HepG2 (cell line): Measurements from ENCODE around the gene TMEM236. TPM values are rescaled to one million over a fixed set of nuclear protein-coding genes. Genes with fewer than 3 reads are reported as not detected.

Experiments used
- ATAC-seq: fragments of 200-7000 bp; cut with Tn5 transposase; 3 replicates; pipeline ENCODE4 v1.9.1; 2020; ENCODE audit warnings: mild to moderate bottlenecking, moderate library complexity
- BruUV-seq: library from RNA; stranded (reverse); fragments of 400-500 nt; replicated peaks from 2 replicates; lab custom pipeline; 2021; lab: Mats Ljungman, UMichigan
- CTCF ChIA-PET: fragments of 300-600 bp; formaldehyde crosslinking; extraction: SDS; loops from one replicate; lab custom pipeline; 2021; ENCODE audit warnings: low total read pairs, inconsistent platforms, low intra/inter-chr PET ratio; lab: Yijun Ruan, JAX
- POLR2A ChIA-PET: fragments of 350-600 bp; sonication (Branson Sonifier 250); formaldehyde crosslinking; loops from one replicate; lab custom pipeline; 2020; ENCODE audit warnings: antibody characterized with exemption, inconsistent platforms; lab: Yijun Ruan, JAX
- DNase-seq: peaks from one replicate; pipeline ENCODE4 v3.0.0-alpha.2; 2015; ENCODE audit warnings: low spot score
- FAIRE-seq: peaks from 3 replicates; lab custom pipeline; 2011; peaks lifted over from hg19 to GRCh38; lab: Jason Lieb, UNC
- H2AFZ ChIP-seq: one replicate; pipeline ENCODE4 v1.6.1; 2011; ENCODE audit warnings: low read length, inconsistent platforms
- H3K27ac ChIP-seq: fragments of 300-600 bp; 3 replicates; pipeline ENCODE4 v1.8.0; 2011; ENCODE audit warnings: mixed run types, mild to moderate bottlenecking, mixed read lengths, low read length, inconsistent platforms; ENCODE audit not compliant: insufficient read depth; ENCODE audit errors: extremely low read length
- H3K27me3 ChIP-seq, 2 experiments: fragments of 200-600 bp in 1 of 2; 2 replicates in 1 of 2; 3 replicates in 1 of 2; pipeline versions ENCODE4 v1.6.0 to v1.8.0; 2011; ENCODE audit warnings: low read length in 2 of 2, mild to moderate bottlenecking in 2 of 2, moderate library complexity in 2 of 2, inconsistent platforms in 1 of 2; ENCODE audit not compliant: insufficient read depth in 2 of 2, control insufficient read depth in 1 of 2
- H3K36me3 ChIP-seq, 2 experiments: fragments of 200-600 bp in 1 of 2; replicated peaks in 1 of 2; 2 replicates in 1 of 2; 3 replicates in 1 of 2; pipeline versions ENCODE4 v1.5.1 to v1.8.0; 2011; ENCODE audit warnings: low read length in 2 of 2, inconsistent platforms in 1 of 2; ENCODE audit not compliant: insufficient read depth in 2 of 2, control insufficient read depth in 1 of 2
- H3K4me1 ChIP-seq: 2 replicates; pipeline ENCODE4 v1.5.1; 2012; ENCODE audit warnings: low read length, inconsistent platforms; ENCODE audit not compliant: insufficient read depth
- H3K4me2 ChIP-seq: 2 replicates; pipeline ENCODE4 v1.6.0; 2011; ENCODE audit warnings: low read depth, low read length, inconsistent platforms
- H3K4me3 ChIP-seq, 3 experiments: fragments of 200-600 bp in 1 of 3; sonication (generic), shearing (Covaris generic) in 1 of 3; replicated peaks in 1 of 3; 2 replicates each; pipeline ENCODE4 v1.5.1; 2011 to 2016; ENCODE audit warnings: low read length in 3 of 3, inconsistent platforms in 2 of 3, low read depth in 2 of 3, mild to moderate bottlenecking in 2 of 3, control low read depth in 1 of 3, mixed read lengths in 1 of 3; ENCODE audit not compliant: insufficient read depth in 1 of 3
- H3K79me2 ChIP-seq: one replicate; pipeline ENCODE4 v1.6.1; 2011; ENCODE audit warnings: low read length, inconsistent platforms; ENCODE audit not compliant: insufficient read depth
- H3K9ac ChIP-seq: 2 replicates; pipeline ENCODE4 v1.6.0; 2011; ENCODE audit warnings: mild to moderate bottlenecking, low read depth, low read length, inconsistent platforms; ENCODE audit not compliant: insufficient read depth
- H3K9me3 ChIP-seq: 2 replicates; pipeline ENCODE4 v1.5.1; 2012; ENCODE audit warnings: mild to moderate bottlenecking, low read length
- H4K20me1 ChIP-seq: 2 replicates; pipeline ENCODE4 v1.6.0; 2011; ENCODE audit warnings: inconsistent platforms, mild to moderate bottlenecking, low read length, moderate library complexity; ENCODE audit not compliant: insufficient read depth
- HHEX ChIP-seq: IDR thresholded peaks from 2 replicates; pipeline ENCODE4 v1.6.1; 2016; ENCODE audit warnings: control low read depth
- SMC3 ChIP-seq: IDR thresholded peaks from 2 replicates; pipeline ENCODE4 v1.6.1; 2011; ENCODE audit warnings: low read length, improper control_type of control experiment
- STAG1 ChIP-seq: sonication (generic); formaldehyde crosslinking; IDR thresholded peaks from 2 replicates; pipeline ENCODE4 v1.4.0; 2020; ENCODE audit warnings: missing genetic modification reagents
- ZNF232 ChIP-seq: sonication (generic); formaldehyde crosslinking; IDR thresholded peaks from 2 replicates; pipeline ENCODE4 v1.4.0; 2020; ENCODE audit warnings: missing genetic modification reagents, borderline replicate concordance
- ZNF256 ChIP-seq: sonication (generic); formaldehyde crosslinking; conservative IDR thresholded peaks from 2 replicates; pipeline ENCODE4 v1.4.0; 2020; ENCODE audit warnings: missing genetic modification reagents
- WGBS: methylation state at CpG from one replicate; pipeline ENCODE4 v1.1.6; 2017; ENCODE audit warnings: low lambda C conversion rate; 5-methylcytosine and 5-hydroxymethylcytosine counted together
- in situ Hi-C: cut with HindIII; loops from 2 replicates; pipeline ENCODE4 v1.10.0; 2017; ENCODE audit warnings: low pct_unique_long_range_greater_than_20kb; ENCODE audit not compliant: extremely low pct_ligation_motif_present
- intact Hi-C: fragments of 100-400 bp; cut with micrococcal nuclease; formaldehyde crosslinking; loops from one replicate; pipeline ENCODE4 v1.10.0; 2022; ENCODE audit not compliant: unreplicated experiment
- polyA plus RNA-seq, 8 experiments: library from polyadenylated mRNA; depleted of rRNA in 3 of 8; stranded (reverse) in 7 of 8; unstranded in 1 of 8; fragments of >200 nt; fragmentation: Illumina TruSeq in 4 of 8; extraction: Trizol in 4 of 8; gene quantifications; 2 replicates each; pipeline versions ENCODE4 v1.2.1 to v1.2.3, GENCODE V29; 2011 to 2016; ENCODE audit warnings: low read depth in 4 of 8, missing spikeins in 1 of 8, mixed read lengths in 1 of 8; ENCODE audit not compliant: insufficient read depth in 1 of 8
- total RNA-seq, 5 experiments: library from RNA; depleted of rRNA; stranded (reverse); fragments of >200 nt; fragmentation: Illumina TruSeq; extraction: Trizol; gene quantifications; 2 replicates each; pipeline ENCODE4 v1.2.3, GENCODE V29; 2016; ENCODE audit warnings: low read depth in 1 of 5
- TF ChIP-seq, protein P1 (sequence below): IDR thresholded peaks from 2 replicates; pipeline ENCODE4 v1.6.1; 2016
- TF ChIP-seq, protein P2 (sequence below): sonication (generic); formaldehyde crosslinking; IDR thresholded peaks from 2 replicates; pipeline ENCODE4 v1.4.0; 2020; ENCODE audit warnings: missing genetic modification reagents, borderline replicate concordance

Gene TMEM236
- total and polyA plus RNA-seq, 2 of the 13 experiments (the other 11 are each of a cell fraction or from before 2014, with no cell fraction given): 0.04 to 0.08 TPM

DNA sequence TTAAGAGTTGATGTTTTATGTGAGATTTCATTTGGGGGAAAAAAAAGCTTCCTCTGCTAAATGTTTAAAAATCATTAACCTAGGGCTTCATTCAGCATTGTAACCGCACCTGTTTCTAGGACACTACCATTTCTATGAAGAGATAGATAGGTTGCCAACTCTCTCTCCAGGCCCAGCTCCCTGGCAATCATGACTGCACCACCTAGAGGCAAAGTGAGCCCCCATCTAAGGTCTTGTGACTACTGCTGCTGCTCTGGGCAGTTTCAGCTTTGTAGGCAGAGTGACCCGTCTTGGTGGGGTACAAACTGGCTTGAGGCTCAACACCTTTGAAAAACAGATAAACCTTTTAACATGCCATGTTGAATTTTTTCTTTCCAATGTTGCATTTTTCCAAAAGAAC is 29.9 kb downstream of the TMEM236 start:
- peak; percentile 20 for DNase-seq

More for the DNA sequence above, 29.9 kb downstream of the TMEM236 start:
- Histone ChIP-seq H3K36me3 (no peaks in the 10 kb centered on the region), H3K27ac (no peak overlapping the region), H3K9me3 (no peaks in the 10 kb centered on the region), H3K79me2 (no peaks in the 10 kb centered on the region), H3K27me3 (peaks cover 0 to 6% of the 10 kb centered on the region in 2 experiments; a peak in 1 of 5 replicates), H3K9ac (no peak overlapping the region), H3K4me2 (no peak overlapping the region), H4K20me1 (no peaks in the 10 kb centered on the region), H2AFZ (no peak overlapping the region), H3K4me3 (no peak overlapping the region), H3K4me1 (no peaks in the 10 kb centered on the region)
- no TSS peak for BruUV-seq
- in situ Hi-C loops: no loop called here
- peak; percentile 21; the same call in 1 of the 2 replicates for TF ChIP-seq SMC3
- TF ChIP-seq, protein P1, sequence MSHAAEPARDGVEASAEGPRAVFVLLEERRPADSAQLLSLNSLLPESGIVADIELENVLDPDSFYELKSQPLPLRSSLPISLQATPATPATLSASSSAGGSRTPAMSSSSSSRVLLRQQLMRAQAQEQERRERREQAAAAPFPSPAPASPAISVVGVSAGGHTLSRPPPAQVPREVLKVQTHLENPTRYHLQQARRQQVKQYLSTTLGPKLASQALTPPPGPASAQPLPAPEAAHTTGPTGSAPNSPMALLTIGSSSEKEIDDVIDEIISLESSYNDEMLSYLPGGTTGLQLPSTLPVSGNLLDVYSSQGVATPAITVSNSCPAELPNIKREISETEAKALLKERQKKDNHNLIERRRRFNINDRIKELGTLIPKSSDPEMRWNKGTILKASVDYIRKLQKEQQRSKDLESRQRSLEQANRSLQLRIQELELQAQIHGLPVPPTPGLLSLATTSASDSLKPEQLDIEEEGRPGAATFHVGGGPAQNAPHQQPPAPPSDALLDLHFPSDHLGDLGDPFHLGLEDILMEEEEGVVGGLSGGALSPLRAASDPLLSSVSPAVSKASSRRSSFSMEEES: no peak
- peak; percentile 23; the same call in 1 of the 2 replicates for TF ChIP-seq STAG1
- no peak for TF ChIP-seq ZNF232 (CRISPR knock-in tag)
- TF ChIP-seq, protein P2, sequence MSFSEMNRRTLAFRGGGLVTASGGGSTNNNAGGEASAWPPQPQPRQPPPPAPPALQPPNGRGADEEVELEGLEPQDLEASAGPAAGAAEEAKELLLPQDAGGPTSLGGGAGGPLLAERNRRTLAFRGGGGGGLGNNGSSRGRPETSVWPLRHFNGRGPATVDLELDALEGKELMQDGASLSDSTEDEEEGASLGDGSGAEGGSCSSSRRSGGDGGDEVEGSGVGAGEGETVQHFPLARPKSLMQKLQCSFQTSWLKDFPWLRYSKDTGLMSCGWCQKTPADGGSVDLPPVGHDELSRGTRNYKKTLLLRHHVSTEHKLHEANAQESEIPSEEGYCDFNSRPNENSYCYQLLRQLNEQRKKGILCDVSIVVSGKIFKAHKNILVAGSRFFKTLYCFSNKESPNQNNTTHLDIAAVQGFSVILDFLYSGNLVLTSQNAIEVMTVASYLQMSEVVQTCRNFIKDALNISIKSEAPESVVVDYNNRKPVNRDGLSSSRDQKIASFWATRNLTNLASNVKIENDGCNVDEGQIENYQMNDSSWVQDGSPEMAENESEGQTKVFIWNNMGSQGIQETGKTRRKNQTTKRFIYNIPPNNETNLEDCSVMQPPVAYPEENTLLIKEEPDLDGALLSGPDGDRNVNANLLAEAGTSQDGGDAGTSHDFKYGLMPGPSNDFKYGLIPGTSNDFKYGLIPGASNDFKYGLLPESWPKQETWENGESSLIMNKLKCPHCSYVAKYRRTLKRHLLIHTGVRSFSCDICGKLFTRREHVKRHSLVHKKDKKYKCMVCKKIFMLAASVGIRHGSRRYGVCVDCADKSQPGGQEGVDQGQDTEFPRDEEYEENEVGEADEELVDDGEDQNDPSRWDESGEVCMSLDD: no peak
- TF ChIP-seq ZNF256 (CRISPR knock-in tag): no peak
- no peak for TF ChIP-seq HHEX (CRISPR knock-in tag)
- ChIA-PET POLR2A (no interaction called here), CTCF (no interaction called here)
- no peak for FAIRE-seq
- peak; percentile 92 for ATAC-seq
- WGBS: 2% methylated on average over 2 of the region's 2 CpGs
- intact Hi-C loops: no loop called here
